ENCODE results near the gene DOCK4.

Gene DOCK4

GRCh38 chr7:111711426-111712065 is 494.7 kb downstream of the DOCK4 start:
- no peak for DNase-seq

- DNase-seq: no peak
Measured at GRCh38 chr7:111710839-111711380, 495.3 kb downstream of the DOCK4 start.

- DNase-seq: no peak
Measured at GRCh38 chr7:111708072-111708471, 498.1 kb downstream of the DOCK4 start.

GRCh38 chr7:111705807-111706206 is 500.4 kb downstream of the DOCK4 start:
- no peak for DNase-seq

- no peak for DNase-seq
Measured at GRCh38 chr7:111697771-111698170, 508.4 kb downstream of the DOCK4 start.

- no peak for DNase-seq
Measured at GRCh38 chr7:111694376-111694775, 511.8 kb downstream of the DOCK4 start.

- no peak for DNase-seq
Measured at GRCh38 chr7:111690364-111691111, 515.7 kb downstream of the DOCK4 start.

- no peak for DNase-seq
Measured at GRCh38 chr7:111685349-111685748, 520.9 kb downstream of the DOCK4 start.

GRCh38 chr7:111682588-111683340 is 523.4 kb downstream of the DOCK4 start:
- no peak for DNase-seq

GRCh38 chr7:111681242-111681641 is 525.0 kb downstream of the DOCK4 start:
- DNase-seq: no peak

GRCh38 chr7:111678986-111679385 is 527.2 kb downstream of the DOCK4 start:
- no peak for DNase-seq

- no peak for DNase-seq
Measured at GRCh38 chr7:111678281-111678680, 527.9 kb downstream of the DOCK4 start.

GRCh38 chr7:111677848-111678247 is 528.4 kb downstream of the DOCK4 start:
- DNase-seq: no peak

GRCh38 chr7:111676811-111677210 is 529.4 kb downstream of the DOCK4 start:
- no peak for DNase-seq
